IMR-90 (cell line): ENCODE results near the gene CYP4F3. TPM values are rescaled to one million over a fixed set of nuclear protein-coding genes. Genes with fewer than 3 reads are reported as not detected.
"Not testable (repeated sequence)": the region's sequence is repeated elsewhere in the genome, so short reads cannot be mapped to it uniquely, and the experiment has no call there.

Experiments used
- ATAC-seq: fragments of 200-7000 bp; cut with Tn5 transposase; 2 replicates; pipeline ENCODE4 v1.9.1; 2020; ENCODE audit warnings: low read depth, mild to moderate bottlenecking, moderate library complexity
- BruUV-seq: library from RNA; stranded (reverse); fragments of 400-500 nt; replicated peaks from 2 replicates; lab custom pipeline; 2021; lab: Mats Ljungman, UMichigan
- CTCF ChIA-PET: fragments of 300-600 bp; formaldehyde crosslinking; extraction: SDS; loops from one replicate; lab custom pipeline; 2021; ENCODE audit warnings: antibody characterized with exemption; lab: Yijun Ruan, JAX
- POLR2A ChIA-PET: fragments of 300-600 bp; sonication (Branson Sonifier 250); formaldehyde crosslinking; loops from one replicate; lab custom pipeline; 2022; ENCODE audit warnings: antibody characterized with exemption; ENCODE audit not compliant: unreplicated experiment; lab: Charles Lee
- DNase-seq: peaks from one replicate; pipeline ENCODE4 v3.0.0; 2013
- H2AFZ ChIP-seq: replicated peaks from 2 replicates; pipeline ENCODE3; 2013; ENCODE audit warnings: low read length, mild to moderate bottlenecking; ENCODE audit not compliant: poor library complexity
- H2AK5ac ChIP-seq: 2 replicates; pipeline ENCODE4 v1.6.1; 2013; ENCODE audit warnings: low read depth, low read length, inconsistent platforms
- H2AK9ac ChIP-seq: replicated peaks from 2 replicates; pipeline ENCODE3; 2013; ENCODE audit warnings: mild to moderate bottlenecking, low read depth, low read length, moderate library complexity; ENCODE audit not compliant: poor library complexity
- H2BK120ac ChIP-seq: 2 replicates; pipeline ENCODE4 v1.6.1; 2013; ENCODE audit warnings: low read depth, low read length, inconsistent platforms
- H2BK15ac ChIP-seq: 3 replicates; pipeline ENCODE4 v1.6.1; 2013; ENCODE audit warnings: low read depth, low read length, inconsistent platforms
- H2BK20ac ChIP-seq: 2 replicates; pipeline ENCODE4 v1.6.1; 2013; ENCODE audit warnings: low read depth, mild to moderate bottlenecking, inconsistent platforms, low read length, moderate library complexity
- H2BK5ac ChIP-seq: 2 replicates; pipeline ENCODE4 v1.6.1; 2013; ENCODE audit warnings: mild to moderate bottlenecking, low read depth, low read length, inconsistent platforms; ENCODE audit not compliant: poor library complexity, severe bottlenecking
- H3K14ac ChIP-seq: replicated peaks from 2 replicates; pipeline ENCODE4 v1.6.1; 2013; ENCODE audit warnings: low read depth, low read length, inconsistent platforms
- H3K18ac ChIP-seq: 2 replicates; pipeline ENCODE4 v1.6.1; 2013; ENCODE audit warnings: low read depth, low read length, control low read depth
- H3K23ac ChIP-seq: 2 replicates; pipeline ENCODE4 v1.6.1; 2013; ENCODE audit warnings: low read depth, low read length, inconsistent platforms
- H3K27ac ChIP-seq: 2 replicates; pipeline ENCODE4 v1.5.1; 2013; ENCODE audit warnings: mild to moderate bottlenecking, control low read depth, low read length; ENCODE audit not compliant: insufficient read depth
- H3K27me3 ChIP-seq: 2 replicates; pipeline ENCODE4 v1.6.1; 2013; ENCODE audit warnings: low read length; ENCODE audit not compliant: control insufficient read depth, insufficient read depth
- H3K36me3 ChIP-seq: 2 replicates; pipeline ENCODE4 v1.6.1; 2013; ENCODE audit warnings: low read length, mixed read lengths; ENCODE audit not compliant: control insufficient read depth, insufficient read depth
- H3K4ac ChIP-seq: 2 replicates; pipeline ENCODE4 v1.6.1; 2013; ENCODE audit warnings: low read depth, low read length, inconsistent platforms
- H3K4me1 ChIP-seq: 2 replicates; pipeline ENCODE4 v1.6.1; 2013; ENCODE audit warnings: low read length, mixed read lengths; ENCODE audit not compliant: control insufficient read depth, insufficient read depth
- H3K4me2 ChIP-seq: 2 replicates; pipeline ENCODE4 v1.6.1; 2013; ENCODE audit warnings: low read depth, mild to moderate bottlenecking, control low read depth, low read length, moderate library complexity
- H3K4me3 ChIP-seq: 2 replicates; pipeline ENCODE4 v1.5.1; 2013; ENCODE audit warnings: low read depth, mild to moderate bottlenecking, control low read depth, low read length, moderate library complexity; ENCODE audit not compliant: insufficient read depth
- H3K56ac ChIP-seq: 2 replicates; pipeline ENCODE4 v1.6.1; 2013; ENCODE audit warnings: low read length, inconsistent platforms; ENCODE audit not compliant: insufficient read depth; ENCODE audit errors: extremely low read depth
- H3K79me1 ChIP-seq, 2 experiments: 2 replicates each; pipeline ENCODE4 v1.6.1; 2013; ENCODE audit warnings: low read length in 2 of 2, inconsistent platforms in 1 of 2, low read depth in 1 of 2
- H3K9ac ChIP-seq: 2 replicates; pipeline ENCODE4 v1.6.1; 2013; ENCODE audit warnings: low read depth, low read length, control low read depth
- H3K9me1 ChIP-seq: 2 replicates; pipeline ENCODE4 v1.6.1; 2013; ENCODE audit warnings: low read length, inconsistent platforms; ENCODE audit not compliant: insufficient read depth
- H3K9me3 ChIP-seq: 2 replicates; pipeline ENCODE4 v1.6.1; 2013; ENCODE audit warnings: low read length; ENCODE audit not compliant: control insufficient read depth, insufficient read depth
- H4K20me1 ChIP-seq: 2 replicates; pipeline ENCODE4 v1.6.1; 2013; ENCODE audit warnings: low read length, inconsistent platforms; ENCODE audit not compliant: insufficient read depth
- H4K5ac ChIP-seq: 2 replicates; pipeline ENCODE4 v1.6.1; 2013; ENCODE audit warnings: mild to moderate bottlenecking, low read depth, low read length, control low read depth
- H4K8ac ChIP-seq, 2 experiments: 2 replicates each; pipeline ENCODE4 v1.6.1; 2013; ENCODE audit warnings: low read depth in 2 of 2, low read length in 2 of 2, control low read depth in 1 of 2, inconsistent platforms in 1 of 2
- H4K91ac ChIP-seq: 2 replicates; pipeline ENCODE4 v1.6.1; 2013; ENCODE audit warnings: low read depth, low read length, inconsistent platforms; ENCODE audit not compliant: insufficient read depth
- WGBS, 2 experiments: methylation state at CpG; one replicate each; pipeline versions ENCODE4 v1.1.5 to v1.1.7; 2013; ENCODE audit warnings: missing lambda C conversion rate in 2 of 2; ENCODE audit not compliant: insufficient read length in 1 of 2; ENCODE audit errors: extremely low coverage in 2 of 2; 5-methylcytosine and 5-hydroxymethylcytosine counted together
- dilution Hi-C: fragments of 300-500 bp; cut with HindIII; formaldehyde crosslinking; loops from one replicate; pipeline ENCODE4 v1.14.3; 2018; ENCODE audit warnings: low sequenced_read_pairs; ENCODE audit not compliant: unreplicated experiment
- in situ Hi-C: fragments of 300-500 bp; cut with MboI; formaldehyde crosslinking; loops from 3 replicates; pipeline ENCODE4 v1.14.3; 2019; ENCODE audit warnings: low sequenced_read_pairs, inconsistent platforms, mixed read lengths
- intact Hi-C: fragments of 100-400 bp; cut with micrococcal nuclease; formaldehyde crosslinking; loops from 2 replicates; pipeline ENCODE4 v1.10.0; 2022
- polyA plus RNA-seq, 3 experiments: library from polyadenylated mRNA; depleted of rRNA; stranded (reverse); fragments of >200 nt; gene quantifications; 2 replicates each; pipeline ENCODE4 v1.2.3, GENCODE V29; 2012; ENCODE audit warnings: low replicate concordance in 1 of 3
- total RNA-seq: library from RNA; depleted of rRNA; stranded (reverse); fragments of >200 nt; gene quantifications from 2 replicates; pipeline ENCODE4 v1.2.3, GENCODE V29; 2012

The CYP4F3 gene
- total and polyA plus RNA-seq, 2 of the 4 experiments (the other 2 are of a cell fraction), result not detected

- ATAC-seq, H2BK120ac ChIP-seq, H3K9me3 ChIP-seq, intact Hi-C loops, BruUV-seq, H3K36me3 ChIP-seq, H4K20me1 ChIP-seq, H3K56ac ChIP-seq, H3K18ac ChIP-seq, H4K5ac ChIP-seq, H2AK5ac ChIP-seq, H3K4ac ChIP-seq, H3K79me1 ChIP-seq, H3K14ac ChIP-seq, H2AFZ ChIP-seq, in situ Hi-C loops, H3K9me1 ChIP-seq, H3K23ac ChIP-seq, H4K8ac ChIP-seq, H3K4me3 ChIP-seq, H3K27ac ChIP-seq, H2AK9ac ChIP-seq, H2BK5ac ChIP-seq, H4K91ac ChIP-seq, POLR2A ChIA-PET, H3K27me3 ChIP-seq, DNase-seq, H3K9ac ChIP-seq, dilution Hi-C loops, H3K4me2 ChIP-seq, CTCF ChIA-PET, H3K4me1 ChIP-seq, H2BK15ac ChIP-seq, H2BK20ac ChIP-seq: not testable (repeated sequence)
- no CpG with 5 or more reads among the region's 27 CpGs for WGBS, 2 experiments
Observed at GRCh38 chr19:15607978-15608925, 32.4 kb upstream of the CYP4F3 start.
